HCT116 (cell line): ENCODE data around the gene ANKRD39. TPM values are rescaled to one million over a fixed set of nuclear protein-coding genes. Genes with fewer than 3 reads are reported as not detected.

ENCODE experiments used
- ATAC-seq: fragments of 200-7000 bp; cut with Tn5 transposase; 2 replicates; pipeline ENCODE4 v1.9.1; 2020; ENCODE audit warnings: mild to moderate bottlenecking, moderate library complexity
- BruUV-seq: library from RNA; stranded (reverse); fragments of 400-500 nt; replicated peaks from 2 replicates; lab custom pipeline; 2021; lab: Mats Ljungman, UMichigan
- CTCF ChIA-PET: fragments of 300-600 bp; sonication (Branson Sonifier 250); formaldehyde crosslinking; loops from one replicate; lab custom pipeline; 2021; ENCODE audit warnings: antibody characterized with exemption; lab: Charles Lee
- POLR2A ChIA-PET: fragments of 300-600, 350-600 bp; sonication (Branson Sonifier 250); formaldehyde crosslinking; loops from one replicate; lab custom pipeline; 2021; ENCODE audit warnings: antibody characterized with exemption; lab: Charles Lee
- RAD21 ChIA-PET, 2 experiments: fragments of 300-600 bp; sonication (Branson Sonifier 250); formaldehyde crosslinking; loops; one replicate each; lab custom pipeline; 2023; ENCODE audit warnings: low total read pairs in 2 of 2; ENCODE audit not compliant: uncharacterized antibody in 2 of 2, unreplicated experiment in 2 of 2, low non-redundant PET in 1 of 2; lab: Charles Lee
- DNase-seq: peaks from one replicate; pipeline ENCODE4 v3.0.0-alpha.2; 2010; ENCODE audit warnings: low read depth, low spot score
- H2AFZ ChIP-seq: fragments of 200-600 bp; shearing (Covaris generic), sonication (generic); 2 replicates; pipeline ENCODE4 v1.6.1; 2017; ENCODE audit warnings: low read depth, mixed run types, mixed read lengths, antibody characterized with exemption, low read length; ENCODE audit not compliant: poor library complexity, severe bottlenecking
- H3K27ac ChIP-seq: 2 replicates; pipeline ENCODE4 v1.5.1; 2012; ENCODE audit warnings: low read depth, low read length
- H3K27me3 ChIP-seq: fragments of 200-600 bp; sonication (generic); 2 replicates; pipeline ENCODE4 v1.6.1; 2016; ENCODE audit warnings: mixed run types, low read length, mixed read lengths; ENCODE audit not compliant: insufficient read depth
- H3K36me3 ChIP-seq, 2 experiments: fragments of 200-500 bp in 1 of 2; fragments of 200-600 bp in 1 of 2; sonication (Bioruptor generic) in 1 of 2; sonication (generic) in 1 of 2; 2 replicates each; pipeline versions ENCODE4 v1.5.1 to v1.6.1; 2014 to 2016; ENCODE audit warnings: low read length in 2 of 2, inconsistent platforms in 1 of 2, mixed read lengths in 1 of 2, mixed run types in 1 of 2; ENCODE audit not compliant: insufficient read depth in 2 of 2, control insufficient read depth in 1 of 2
- H3K4me1 ChIP-seq, 2 experiments: fragments of 200-600 bp in 1 of 2; sonication (generic) in 1 of 2; 2 replicates each; pipeline versions ENCODE4 v1.5.1 to v1.6.1; 2012 to 2017; ENCODE audit warnings: low read length in 2 of 2, inconsistent platforms in 1 of 2, mild to moderate bottlenecking in 1 of 2, mixed read lengths in 1 of 2, mixed run types in 1 of 2, moderate library complexity in 1 of 2; ENCODE audit not compliant: insufficient read depth in 2 of 2, control insufficient read depth in 1 of 2
- H3K4me2 ChIP-seq: fragments of 200-600 bp; sonication (generic); 2 replicates; pipeline ENCODE4 v1.6.1; 2017; ENCODE audit warnings: mixed run types, low read length, mixed read lengths
- H3K4me3 ChIP-seq, 2 experiments: fragments of 200-600 bp in 1 of 2; sonication (generic) in 1 of 2; replicated peaks in 1 of 2; 2 replicates each; pipeline ENCODE4 v1.5.1; 2011 to 2016; ENCODE audit warnings: low read length in 2 of 2, control low read depth in 1 of 2, low read depth in 1 of 2, mild to moderate bottlenecking in 1 of 2, mixed read lengths in 1 of 2, mixed run types in 1 of 2
- H3K79me2 ChIP-seq: fragments of 200-600 bp; sonication (generic); 2 replicates; pipeline ENCODE4 v1.6.1; 2017; ENCODE audit warnings: mild to moderate bottlenecking, mixed run types, low read length, moderate library complexity, mixed read lengths; ENCODE audit not compliant: insufficient read depth
- H3K9ac ChIP-seq: fragments of 200-600 bp; sonication (generic); 2 replicates; pipeline ENCODE4 v1.6.1; 2016; ENCODE audit warnings: low read length, mixed read lengths
- H3K9me2 ChIP-seq: fragments of 200-600 bp; sonication (generic), shearing (Covaris generic); 2 replicates; pipeline ENCODE4 v1.6.1; 2017; ENCODE audit warnings: mixed run types, mild to moderate bottlenecking, moderate library complexity; ENCODE audit not compliant: insufficient read depth
- H3K9me3 ChIP-seq, 2 experiments: fragments of 200-500 bp in 1 of 2; fragments of 200-600 bp in 1 of 2; sonication (Bioruptor generic) in 1 of 2; sonication (generic) in 1 of 2; 2 replicates each; pipeline ENCODE4 v1.6.1; 2014 to 2017; ENCODE audit warnings: low read length in 2 of 2, mixed read lengths in 2 of 2, inconsistent platforms in 1 of 2, low read depth in 1 of 2, mild to moderate bottlenecking in 1 of 2, mixed run types in 1 of 2, moderate library complexity in 1 of 2; ENCODE audit not compliant: control insufficient read depth in 1 of 2, insufficient read depth in 1 of 2
- H4K20me1 ChIP-seq: fragments of 200-600 bp; sonication (generic), shearing (Covaris generic); 2 replicates; pipeline ENCODE4 v1.6.1; 2017; ENCODE audit warnings: mixed run types, mild to moderate bottlenecking, moderate library complexity; ENCODE audit not compliant: insufficient read depth
- ATF3 ChIP-seq: IDR thresholded peaks from 2 replicates; pipeline ENCODE4 v1.6.1; 2012
- CBX3 ChIP-seq: IDR thresholded peaks from 2 replicates; pipeline ENCODE4 v1.6.1; 2012; ENCODE audit warnings: low read depth
- CEBPB ChIP-seq: IDR thresholded peaks from 2 replicates; pipeline ENCODE4 v1.6.1; 2012; ENCODE audit warnings: low read depth
- CTCF ChIP-seq, 3 experiments: fragments of 200-600 bp in 1 of 3; sonication (generic) in 1 of 3; IDR thresholded peaks in 2 of 3; conservative IDR thresholded peaks in 1 of 3; 2 replicates each; pipeline ENCODE4 v1.5.1; 2012 to 2017; ENCODE audit warnings: low read depth in 2 of 3, low read length in 2 of 3, antibody characterized with exemption in 1 of 3, borderline replicate concordance in 1 of 3, control low read depth in 1 of 3, mild to moderate bottlenecking in 1 of 3, mixed read lengths in 1 of 3, mixed run types in 1 of 3, moderate library complexity in 1 of 3; ENCODE audit not compliant: insufficient read depth in 1 of 3
- EGR1 ChIP-seq: IDR thresholded peaks from 2 replicates; pipeline ENCODE4 v1.6.1; 2012; ENCODE audit warnings: low read depth
- ELF1 ChIP-seq: IDR thresholded peaks from 2 replicates; pipeline ENCODE4 v1.6.1; 2012; ENCODE audit warnings: low read depth, borderline replicate concordance
- FOSL1 ChIP-seq: IDR thresholded peaks from 2 replicates; pipeline ENCODE4 v1.6.1; 2012; ENCODE audit warnings: low read depth
- JUND ChIP-seq: IDR thresholded peaks from 2 replicates; pipeline ENCODE4 v1.6.1; 2012
- POLR2A ChIP-seq: IDR thresholded peaks from 2 replicates; pipeline ENCODE4 v1.7.0; 2011; ENCODE audit warnings: borderline replicate concordance; ENCODE audit not compliant: insufficient read depth, insufficient read length; ENCODE audit errors: extremely low read depth
- POLR2AphosphoS5 ChIP-seq: IDR thresholded peaks from 2 replicates; pipeline ENCODE4 v1.6.1; 2011; ENCODE audit warnings: mild to moderate bottlenecking, low read depth, low read length, moderate library complexity
- RAD21 ChIP-seq: IDR thresholded peaks from 2 replicates; pipeline ENCODE4 v1.6.1; 2012; ENCODE audit warnings: low read depth, mild to moderate bottlenecking
- SP1 ChIP-seq: IDR thresholded peaks from 2 replicates; pipeline ENCODE4 v1.6.1; 2012; ENCODE audit warnings: low read depth
- TCF7L2 ChIP-seq: IDR thresholded peaks from 2 replicates; pipeline ENCODE4 v1.7.0; 2011; ENCODE audit warnings: borderline replicate concordance, inconsistent platforms; ENCODE audit not compliant: insufficient read depth, insufficient read length; ENCODE audit errors: extremely low read depth
- YY1 ChIP-seq: IDR thresholded peaks from 2 replicates; pipeline ENCODE4 v1.6.1; 2011; ENCODE audit warnings: low read length, low read depth, moderate library complexity, mild to moderate bottlenecking; ENCODE audit not compliant: insufficient replicate concordance; ENCODE audit errors: extremely low read depth
- ZBTB33 ChIP-seq: IDR thresholded peaks from 2 replicates; pipeline ENCODE4 v1.6.1; 2011; ENCODE audit warnings: mild to moderate bottlenecking, low read length, moderate library complexity; ENCODE audit not compliant: insufficient replicate concordance; ENCODE audit errors: extremely low read depth
- ZFX ChIP-seq: fragments of 450-650 bp; IDR thresholded peaks from 2 replicates; pipeline ENCODE4 v1.6.1; 2017
- intact Hi-C: fragments of 100-400 bp; cut with micrococcal nuclease; formaldehyde crosslinking; loops from 2 replicates; pipeline ENCODE4 v1.10.0; 2022
- total RNA-seq: library from RNA; stranded (reverse); gene quantifications from one replicate; pipeline ENCODE4 v1.2.1, GENCODE V29; 2021; ENCODE audit not compliant: unreplicated experiment

Gene ANKRD39
- total RNA-seq, 1 experiment from 2014 or later: 24.2 TPM

- peak overlapping the region; percentile 32; the same call in 1 of the 2 replicates for H3K4me2 ChIP-seq
- peak; percentile 49 for ATAC-seq
- RAD21 ChIA-PET: no interaction called here
Measured at GRCh38 chr2:96895032-96895745, 37.4 kb upstream of the ANKRD39 start.

More at GRCh38 chr2:96895032-96895745, 37.4 kb upstream of the ANKRD39 start:
- Histone ChIP-seq H3K4me3 (no peak overlapping the region), H3K4me1 (peaks cover 13 to 23% of the 10 kb centered on the region in 2 experiments; a peak in 3 of 4 replicates), H4K20me1 (no peaks in the 10 kb centered on the region), H3K9ac (no peak overlapping the region), H3K27me3 (no peaks in the 10 kb centered on the region), H3K9me3 (no peaks in the 10 kb centered on the region), H3K79me2 (no peaks in the 10 kb centered on the region), H2AFZ (no peak overlapping the region), H3K36me3 (no peaks in the 10 kb centered on the region), H3K27ac (no peak overlapping the region; the same call in 1 of the 2 replicates), H3K9me2 (no peaks in the 10 kb centered on the region)
- no peak for TF ChIP-seq CEBPB
- no peak for TF ChIP-seq ELF1
- no peak for TF ChIP-seq JUND
- TF ChIP-seq TCF7L2: no peak
- TF ChIP-seq ATF3: no peak
- no peak for TF ChIP-seq RAD21
- TF ChIP-seq SP1: no peak
- no peak for TF ChIP-seq EGR1
- TF ChIP-seq FOSL1: no peak
- no peak for TF ChIP-seq CBX3
- TF ChIP-seq ZFX: no peak
- TF ChIP-seq CTCF (IDR thresholded peaks at IDR 0.05 in 2 of 3, conservative IDR thresholded peaks at IDR 0.05 in 1 of 3; ENCODE audit: borderline replicate concordance in 1 of 3, insufficient read depth in 1 of 3, low read depth in 2 of 3, low read length in 2 of 3): no peak
- TF ChIP-seq ZBTB33: no peak
- TF ChIP-seq POLR2A: no peak
- TF ChIP-seq POLR2AphosphoS5: no peak
- no peak for TF ChIP-seq YY1
- CTCF ChIA-PET: no interaction called here
- POLR2A ChIA-PET: no interaction called here
- no peak for DNase-seq
- intact Hi-C loops: no loop called here
- BruUV-seq: no TSS peak
